GM12865 (cell line): ENCODE data around the gene WNT9A.

ENCODE experiments used
- DNase-seq: peaks from one replicate; pipeline ENCODE4 v3.0.0; 2010; ENCODE audit warnings: low read depth
- H3K4me3 ChIP-seq: 2 replicates; pipeline ENCODE4 v1.5.1; 2011; ENCODE audit warnings: mild to moderate bottlenecking, low read depth, low read length, control low read depth
- CTCF ChIP-seq: IDR thresholded peaks from 2 replicates; pipeline ENCODE4 v1.5.1; 2011; ENCODE audit warnings: low read length, control low read depth, low read depth, inconsistent platforms; ENCODE audit not compliant: insufficient read depth; ENCODE audit errors: missing control alignments

Gene WNT9A

DNA sequence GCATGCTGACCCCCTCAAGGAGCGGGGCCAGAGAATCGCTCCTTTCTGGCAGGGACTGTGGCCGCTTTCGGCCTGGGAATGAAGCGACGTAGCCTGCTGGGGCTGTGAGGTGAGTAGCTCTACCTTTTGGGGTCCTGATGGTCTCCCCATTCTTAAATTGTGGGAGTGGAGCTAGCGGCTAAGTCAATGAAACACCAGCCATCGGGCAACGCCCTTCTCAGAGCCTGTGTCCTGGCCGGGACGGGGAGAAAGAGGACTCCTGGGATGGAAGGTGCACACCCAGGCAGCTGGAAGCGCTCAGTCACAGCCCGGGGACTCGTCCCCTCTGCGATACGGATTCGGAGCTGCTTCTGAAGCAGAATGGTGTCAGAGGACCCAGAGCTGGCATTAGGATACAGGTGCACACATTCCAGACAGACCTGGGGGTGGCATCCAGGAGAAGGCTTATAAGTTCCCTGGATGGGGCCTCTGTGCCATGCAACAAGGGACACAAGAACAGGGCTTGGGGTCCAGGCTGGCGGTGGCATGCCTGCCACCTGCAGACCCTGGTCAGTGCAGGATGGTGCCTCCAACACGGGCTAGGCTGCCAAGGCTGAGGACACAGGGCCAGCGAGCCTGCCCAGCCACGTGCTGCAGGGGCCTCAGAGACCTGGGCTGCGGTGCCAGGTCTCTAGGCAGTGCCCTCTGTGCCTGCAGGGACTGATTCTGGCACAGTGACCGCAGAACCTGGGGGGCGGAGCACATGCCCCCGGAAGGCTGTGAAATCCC lies 945 bp upstream of the WNT9A start:
- no peak overlapping the region for H3K4me3 ChIP-seq
- DNase-seq, result no peak
- no peak for TF ChIP-seq CTCF

GRCh38 chr1:227947386-227947675 lies 401 bp downstream of the WNT9A start:
- H3K4me3 ChIP-seq, result no peak overlapping the region
- TF ChIP-seq CTCF, result no peak
- DNase-seq, result no peak

- DNase-seq, result peak; percentile 52
- H3K4me3 ChIP-seq, result no peak overlapping the region
- TF ChIP-seq CTCF, result peak; percentile 54
These were observed 927 bp downstream of the WNT9A start for GRCh38 chr1:227946624-227947385.

- TF ChIP-seq CTCF, result no peak
- H3K4me3 ChIP-seq, result no peak overlapping the region
- no peak for DNase-seq
These were observed 1.7 kb downstream of the WNT9A start for GRCh38 chr1:227945891-227946623.

- no peak for DNase-seq
- no peak for TF ChIP-seq CTCF
- no peak overlapping the region for H3K4me3 ChIP-seq
These were observed 2.5 kb downstream of the WNT9A start for GRCh38 chr1:227944931-227945890.
